ENCODE measurements around the gene PPP2R3B.
"Not testable (repeated sequence)": the region's sequence is repeated elsewhere in the genome, so short reads cannot be mapped to it uniquely, and the experiment has no call there.

Gene PPP2R3B

DNA sequence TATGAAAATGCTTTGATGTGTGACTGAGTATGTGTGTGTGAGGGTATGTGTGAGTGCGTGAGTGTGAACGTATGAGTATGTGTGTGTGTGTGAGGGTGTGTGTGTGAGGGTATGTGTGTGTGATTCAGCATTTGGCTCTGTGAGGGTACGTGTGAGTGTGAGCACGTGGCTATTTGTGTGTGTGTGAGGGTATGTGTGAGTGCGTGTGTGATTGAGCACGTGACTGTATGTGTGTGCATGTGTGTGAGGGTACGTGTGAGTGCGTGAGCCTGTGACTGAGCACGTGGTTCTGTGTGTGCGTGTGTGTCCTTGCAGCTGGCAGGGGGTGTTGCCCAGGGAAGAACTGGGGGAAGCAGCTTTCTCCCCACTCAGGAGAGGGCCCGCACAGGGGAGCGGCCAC lies 16.1 kb upstream of the PPP2R3B start:
- no peak for FAIRE-seq

DNA sequence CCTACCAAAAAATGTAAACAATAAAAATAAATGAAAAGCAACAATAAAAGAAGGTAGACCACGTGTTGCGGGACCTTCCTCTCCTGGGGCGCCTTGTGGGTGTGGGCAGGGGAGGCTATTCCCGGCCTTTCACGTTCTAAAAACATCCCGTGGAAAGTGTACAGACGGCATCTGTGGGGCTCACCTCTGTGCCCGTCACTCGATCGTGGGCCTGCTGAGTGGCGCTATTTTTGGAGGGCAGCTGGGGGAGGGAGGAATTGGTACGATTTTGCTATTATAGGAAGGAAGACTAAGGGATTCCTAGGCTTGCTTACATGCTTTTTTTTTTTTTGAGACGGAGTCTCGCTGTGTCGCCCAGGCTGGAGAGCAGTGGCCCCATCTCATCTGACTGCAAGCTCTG lies 13.6 kb upstream of the PPP2R3B start:
- no peak for FAIRE-seq

DNA sequence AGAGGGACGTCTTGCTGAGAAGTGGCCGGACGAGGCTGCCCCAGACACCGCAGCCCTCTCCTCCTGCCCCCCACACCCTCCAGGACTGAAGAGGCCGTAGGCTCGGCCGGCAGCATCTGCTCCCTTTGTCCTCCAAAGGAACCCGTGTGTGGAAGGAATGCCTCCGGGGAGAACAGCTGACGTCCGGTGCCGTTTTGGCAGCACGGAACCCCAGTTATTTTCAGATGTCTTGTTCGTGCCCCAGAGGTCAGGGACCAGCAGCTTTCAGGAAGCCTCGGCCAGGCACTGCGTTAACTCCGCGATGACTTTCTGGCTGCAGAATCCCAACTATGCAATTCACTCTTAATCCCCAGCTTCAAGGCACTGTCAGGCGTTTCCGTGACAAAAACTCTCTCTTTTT lies 10.9 kb upstream of the PPP2R3B start:
- peak; percentile 89 for FAIRE-seq

DNA sequence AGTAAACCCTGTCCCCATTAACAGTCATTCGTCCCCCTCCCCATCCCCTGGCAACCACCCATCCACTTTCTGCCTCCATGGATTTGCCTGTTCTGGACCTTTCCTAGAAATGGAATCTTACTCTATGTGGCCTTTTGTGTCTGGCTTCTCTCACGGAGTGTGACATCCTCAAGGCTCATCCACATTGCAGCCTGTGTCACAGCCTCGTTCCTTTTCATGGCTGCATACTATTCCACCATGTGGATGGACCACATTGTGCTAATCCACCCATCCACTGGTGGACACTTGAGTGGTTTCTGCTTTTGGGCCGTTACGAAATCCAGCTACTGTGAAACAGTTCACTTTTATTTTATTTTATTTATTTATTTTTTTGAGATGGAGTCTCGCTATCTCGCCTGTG lies 8.1 kb upstream of the PPP2R3B start:
- no peak for FAIRE-seq

DNA sequence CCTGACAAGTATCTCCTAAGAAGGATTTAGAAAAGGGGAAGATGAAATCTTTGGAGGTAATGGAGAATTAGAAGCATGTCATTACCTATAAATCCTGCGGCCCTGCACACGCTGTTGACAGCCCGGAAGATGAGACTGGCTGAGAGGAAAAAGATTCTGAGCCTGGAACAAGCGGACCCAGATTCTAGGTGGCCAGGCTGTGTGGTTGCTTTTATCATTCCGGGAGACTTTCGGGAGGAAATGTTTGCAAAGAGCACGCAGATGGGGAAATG lies 5.8 kb upstream of the PPP2R3B start:
- FAIRE-seq, result no peak

DNA sequence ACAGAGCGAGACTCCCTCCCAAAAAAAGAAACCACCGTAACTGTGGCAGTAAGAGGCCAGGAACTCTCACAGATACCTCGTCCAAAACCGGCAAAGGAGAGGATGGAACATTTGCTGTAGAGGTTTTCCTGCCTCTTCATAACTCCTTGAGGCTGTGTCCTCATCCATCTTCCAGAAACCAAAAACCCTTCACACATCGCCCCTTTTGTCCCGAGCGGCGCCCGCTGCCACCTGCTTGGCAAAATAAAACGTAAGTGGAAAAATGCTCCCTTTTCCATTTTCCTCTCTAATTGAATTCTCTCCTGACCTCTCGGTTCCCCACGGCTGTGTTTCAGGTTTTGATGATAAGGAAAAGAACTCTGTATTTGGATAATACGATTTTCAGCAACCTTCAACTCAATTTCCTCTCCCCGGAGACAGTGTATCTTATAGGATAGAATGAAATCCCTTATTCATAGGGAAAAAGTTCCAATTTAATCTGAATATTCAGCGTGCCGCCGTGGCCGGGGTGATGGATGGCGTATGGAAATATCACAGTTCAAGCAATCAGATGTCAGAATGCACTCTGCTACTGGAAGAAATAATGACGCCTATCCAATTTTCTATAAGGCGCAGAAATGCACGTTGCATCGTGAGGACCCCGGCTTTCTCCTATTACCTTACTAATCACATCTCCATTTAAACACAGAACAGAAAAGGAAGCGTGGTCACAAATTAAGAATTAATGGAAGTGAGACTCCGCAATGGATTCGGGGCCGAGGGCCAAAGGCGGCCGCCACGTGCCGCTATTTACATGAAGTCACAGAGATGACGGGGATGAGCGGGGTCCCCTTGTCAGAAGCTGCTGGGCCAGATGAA lies 5.2 kb upstream of the PPP2R3B start:
- FAIRE-seq, result no peak

DNA sequence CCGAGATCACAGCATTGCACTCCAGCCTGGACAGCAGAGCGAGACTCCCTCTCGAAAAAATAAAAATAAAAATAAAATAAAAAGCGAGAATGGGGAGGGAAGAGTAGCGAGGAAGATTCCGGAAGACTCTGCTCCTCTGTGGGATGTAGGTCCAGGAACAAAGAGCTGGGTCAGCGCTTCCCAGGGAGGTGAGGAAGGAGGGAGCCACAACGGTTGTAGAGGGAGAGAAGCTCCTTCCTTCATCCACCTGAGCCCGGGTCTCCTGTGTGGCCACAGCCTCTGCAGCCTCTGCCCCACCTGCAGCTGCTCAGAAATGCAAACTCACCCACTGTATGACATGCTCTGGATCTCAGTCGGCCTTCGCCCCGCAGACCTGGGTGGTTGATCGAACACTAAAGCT lies 3.8 kb upstream of the PPP2R3B start:
- no peak for FAIRE-seq

DNA sequence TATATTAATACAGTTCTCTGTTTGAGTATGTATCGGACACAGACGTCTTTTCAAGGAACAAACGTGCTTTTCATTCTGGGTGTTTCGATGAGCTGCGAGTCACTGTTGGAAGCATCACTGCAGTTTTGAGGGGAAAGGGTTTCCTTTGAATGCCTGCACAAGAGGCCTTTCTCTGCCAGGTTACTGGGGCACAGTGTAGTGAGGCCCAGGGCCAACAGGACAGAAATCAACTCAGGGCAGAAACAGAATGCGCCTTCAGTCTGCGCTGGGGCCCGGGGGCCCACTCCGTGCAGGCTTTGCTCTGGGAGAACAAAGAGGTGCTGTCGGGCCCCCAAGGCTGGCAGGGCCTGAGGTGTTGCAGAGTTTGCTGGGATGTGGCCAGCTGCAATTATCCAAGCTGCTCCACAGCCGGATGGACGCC lies 2.3 kb upstream of the PPP2R3B start:
- no peak for FAIRE-seq

DNA sequence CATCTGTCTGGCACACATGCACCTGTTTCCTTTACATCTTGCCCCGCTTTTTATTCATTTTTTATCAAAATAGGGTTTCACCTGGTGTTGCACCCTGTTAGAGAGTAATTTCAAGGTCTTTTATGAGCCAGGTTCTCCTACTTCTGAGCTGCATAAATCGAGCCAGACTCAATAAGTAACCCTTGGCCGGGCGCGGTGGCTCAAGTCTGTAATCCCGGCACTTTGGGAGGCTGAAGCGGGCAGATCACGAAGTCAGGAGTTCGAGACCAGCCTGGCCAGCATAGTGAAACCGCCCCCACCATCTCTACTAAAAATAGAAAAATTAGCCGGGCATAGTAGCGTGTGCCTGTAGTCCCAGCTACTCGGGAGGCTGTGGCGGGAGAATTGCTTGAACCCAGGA lies 1.0 kb upstream of the PPP2R3B start:
- FAIRE-seq, result no peak

DNA sequence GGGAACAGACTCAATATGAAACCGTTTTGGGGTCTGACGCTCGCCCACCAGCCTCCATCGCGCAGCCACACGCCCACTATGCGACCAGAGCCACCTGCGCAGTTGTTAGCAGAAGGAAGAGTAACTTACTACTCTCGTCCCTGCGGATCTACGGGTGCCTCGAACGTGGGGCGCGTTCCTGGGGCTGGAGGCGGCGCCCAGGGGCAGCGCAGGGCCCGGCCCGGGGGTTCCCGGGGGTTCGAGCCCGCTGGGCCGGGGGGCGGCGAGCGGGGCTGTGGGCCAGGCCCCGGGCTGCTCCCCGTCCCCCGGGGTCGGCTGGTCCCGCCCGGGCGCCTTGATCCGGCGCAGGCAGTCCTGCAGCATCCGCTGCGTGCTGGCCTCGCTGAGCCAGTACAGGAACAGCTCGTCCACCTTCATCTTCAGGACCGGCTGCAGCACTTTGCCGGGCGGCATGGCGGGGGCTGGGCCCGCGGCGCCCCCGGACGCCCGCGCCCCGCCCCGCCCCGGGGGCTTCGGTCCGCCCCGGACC lies 404 bp downstream of the PPP2R3B start:
- no peak for FAIRE-seq

DNA sequence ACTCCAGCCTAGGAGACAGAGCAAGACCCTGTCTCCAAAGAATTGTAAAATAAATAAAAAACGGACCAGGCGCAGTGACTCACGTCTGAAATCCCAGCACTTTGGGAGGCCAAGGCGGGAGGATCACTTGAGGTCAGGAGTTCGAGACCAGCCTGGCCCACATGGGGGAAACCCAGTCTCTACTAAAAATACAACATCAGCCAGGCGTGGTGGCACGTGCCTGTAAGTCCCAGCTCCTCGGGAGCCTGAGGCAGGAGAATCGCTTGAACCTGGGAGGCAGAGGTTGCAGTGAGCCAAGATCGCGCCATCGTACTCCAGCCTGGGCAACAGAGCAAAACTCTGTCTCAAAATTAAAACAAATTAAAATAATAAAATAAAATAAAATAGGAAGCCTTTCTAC lies 971 bp downstream of the PPP2R3B start:
- FAIRE-seq, result not testable (repeated sequence)

DNA sequence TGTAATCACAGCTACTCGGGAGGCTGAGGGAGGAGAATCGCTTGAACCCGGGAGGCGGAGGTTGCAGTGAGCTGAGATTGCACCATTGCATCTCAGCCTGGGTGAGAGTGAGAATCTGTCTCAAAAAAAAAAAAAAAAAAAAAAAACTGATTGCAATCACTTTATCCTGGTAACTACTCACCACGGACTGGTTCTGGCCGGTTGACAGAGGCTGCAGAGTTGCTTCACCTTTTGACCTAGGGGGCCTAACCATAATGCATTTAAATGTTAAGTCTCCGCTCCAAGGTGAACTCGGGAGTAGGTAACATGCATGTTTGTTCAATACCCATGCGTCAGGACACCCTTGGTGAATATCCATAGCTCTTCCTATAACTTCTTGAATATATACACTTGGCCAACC lies 1.8 kb downstream of the PPP2R3B start:
- FAIRE-seq, result no peak

DNA sequence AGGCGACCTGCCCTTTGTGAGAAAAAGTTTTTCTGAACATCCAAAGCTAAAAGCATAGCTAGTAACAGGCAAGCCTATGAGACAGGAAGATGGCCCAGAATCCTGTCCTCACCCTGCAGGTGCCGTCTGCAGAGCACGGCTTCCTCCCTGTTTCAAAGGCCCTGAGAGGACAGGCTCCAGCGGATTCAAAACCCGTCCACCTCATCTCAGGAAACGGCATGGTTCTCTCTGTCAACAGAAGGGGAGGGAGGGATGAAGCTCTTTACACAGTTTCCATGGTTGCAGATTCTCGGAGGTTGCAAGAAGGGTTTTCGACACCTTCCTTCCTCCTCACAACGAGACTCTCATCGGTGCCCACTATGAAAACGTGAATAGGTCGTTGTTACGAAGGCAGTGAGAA lies 8.3 kb downstream of the PPP2R3B start:
- FAIRE-seq, result no peak

DNA sequence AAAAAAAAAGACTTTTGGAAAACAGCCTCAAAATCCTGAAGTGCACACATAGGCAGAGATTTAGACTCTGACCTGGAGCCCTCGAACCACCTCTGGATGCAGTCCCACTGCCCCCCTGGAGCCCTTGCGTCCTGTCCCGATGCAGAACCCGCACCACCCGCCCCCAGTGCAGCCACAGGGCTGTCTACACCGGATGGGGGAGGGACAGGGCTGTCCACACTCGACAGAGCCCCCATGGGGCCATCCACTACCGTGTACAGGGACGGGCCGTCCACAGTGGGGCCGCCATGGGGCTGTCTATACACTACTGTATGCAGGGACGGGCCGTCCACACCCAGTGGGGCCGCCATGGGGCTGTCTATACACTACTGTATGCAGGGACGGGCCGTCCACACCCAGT lies 10.5 kb downstream of the PPP2R3B start:
- FAIRE-seq, result not testable (repeated sequence)

DNA sequence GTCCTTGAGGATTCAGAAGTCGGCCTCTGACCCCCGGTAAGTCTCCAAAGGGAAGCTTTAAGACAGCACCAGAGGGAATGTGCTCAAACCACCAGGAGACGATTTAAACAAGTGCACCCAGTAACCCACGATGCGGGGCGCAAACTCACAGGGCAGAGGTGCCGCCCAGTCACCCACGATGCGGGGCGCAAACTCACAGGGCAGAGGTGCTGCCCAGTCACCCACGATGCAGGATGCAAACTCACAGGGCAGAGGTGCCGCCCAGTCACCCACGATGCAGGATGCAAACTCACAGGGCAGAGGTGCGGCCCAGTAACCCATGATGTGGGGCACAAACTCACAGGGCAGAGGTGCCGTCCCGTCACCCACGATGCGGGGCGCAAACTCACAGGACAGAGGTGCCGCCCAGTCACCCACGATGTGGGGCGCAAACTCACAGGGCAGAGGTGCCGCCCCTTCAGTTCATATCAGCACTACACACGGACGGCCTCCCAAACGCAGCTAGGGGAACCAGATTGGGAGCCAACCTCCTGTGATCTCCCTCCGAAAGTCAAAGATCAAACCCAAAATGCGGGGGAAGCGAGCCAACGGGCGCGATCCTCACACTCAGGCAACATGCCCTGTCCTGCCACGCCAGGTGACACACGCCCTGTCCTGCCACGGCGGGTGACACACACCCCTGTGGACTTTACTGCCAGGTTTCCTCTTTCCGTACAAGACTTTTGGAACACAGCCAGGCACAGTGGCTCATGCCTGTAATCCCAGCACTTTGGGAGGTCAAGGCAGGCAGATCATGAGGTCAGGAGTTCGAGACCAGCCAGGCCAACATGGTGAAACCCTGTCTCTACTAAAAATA lies 11.3 kb downstream of the PPP2R3B start:
- no peak for FAIRE-seq

DNA sequence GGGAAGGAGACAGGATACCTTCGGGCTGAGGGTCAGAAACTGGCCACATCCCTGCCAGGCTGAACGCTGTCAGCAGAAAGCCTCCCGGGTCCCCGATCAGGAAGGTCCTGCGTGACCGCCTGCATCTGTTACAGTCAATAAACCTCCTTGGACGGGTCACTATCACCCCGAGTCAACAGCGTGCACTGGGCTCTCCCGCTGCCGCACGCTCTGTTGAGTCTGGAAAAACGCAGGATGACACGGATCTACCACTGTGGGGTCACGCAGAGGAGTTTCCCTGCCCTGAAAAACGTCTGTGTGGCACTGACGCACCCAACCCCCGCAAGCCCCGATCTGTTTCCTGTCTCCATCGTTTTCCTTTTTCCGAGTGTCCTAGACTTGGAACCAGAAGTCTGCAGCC lies 12.1 kb downstream of the PPP2R3B start:
- no peak for FAIRE-seq

DNA sequence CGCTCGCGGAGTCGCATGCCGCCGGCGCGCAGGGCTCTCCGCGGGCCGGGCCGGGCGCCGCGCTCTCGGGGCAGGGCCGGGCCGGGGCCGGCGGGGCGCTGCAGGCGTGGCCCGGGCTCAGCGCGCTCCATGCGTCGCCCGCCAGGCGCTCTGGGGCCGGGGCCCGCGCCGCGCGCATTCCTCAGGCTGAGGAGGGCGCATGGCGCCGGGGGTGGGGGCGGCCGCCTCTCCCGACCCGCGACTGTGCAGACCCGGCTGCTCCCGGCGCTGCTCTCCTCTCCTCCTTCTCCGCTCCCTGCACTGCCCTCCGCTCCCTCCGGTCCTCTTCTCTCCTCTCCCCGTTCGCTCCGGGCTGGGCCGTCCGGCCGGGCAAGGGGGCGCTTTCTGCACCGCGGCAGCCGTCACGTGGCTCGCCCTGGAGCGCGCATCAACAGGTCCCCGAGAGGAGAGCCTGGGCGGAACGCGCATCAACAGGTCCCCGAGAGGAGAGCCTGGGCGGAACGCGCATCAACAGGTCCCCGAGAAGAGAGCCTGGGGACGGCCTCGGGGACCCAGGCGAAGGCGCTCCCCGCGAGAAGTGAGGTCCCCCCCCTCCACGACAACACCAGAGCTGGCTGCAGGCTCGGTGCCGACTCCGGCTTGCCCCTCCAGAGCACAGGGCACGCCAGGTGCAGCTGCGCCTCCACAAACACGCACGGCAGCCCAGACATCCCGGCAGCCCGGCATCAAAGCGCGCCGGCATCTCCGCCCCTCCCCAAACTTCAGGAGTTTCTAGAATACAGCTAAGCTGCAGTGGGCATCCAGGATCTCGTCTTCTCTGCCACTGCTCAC lies 12.9 kb downstream of the PPP2R3B start:
- no peak for FAIRE-seq

DNA sequence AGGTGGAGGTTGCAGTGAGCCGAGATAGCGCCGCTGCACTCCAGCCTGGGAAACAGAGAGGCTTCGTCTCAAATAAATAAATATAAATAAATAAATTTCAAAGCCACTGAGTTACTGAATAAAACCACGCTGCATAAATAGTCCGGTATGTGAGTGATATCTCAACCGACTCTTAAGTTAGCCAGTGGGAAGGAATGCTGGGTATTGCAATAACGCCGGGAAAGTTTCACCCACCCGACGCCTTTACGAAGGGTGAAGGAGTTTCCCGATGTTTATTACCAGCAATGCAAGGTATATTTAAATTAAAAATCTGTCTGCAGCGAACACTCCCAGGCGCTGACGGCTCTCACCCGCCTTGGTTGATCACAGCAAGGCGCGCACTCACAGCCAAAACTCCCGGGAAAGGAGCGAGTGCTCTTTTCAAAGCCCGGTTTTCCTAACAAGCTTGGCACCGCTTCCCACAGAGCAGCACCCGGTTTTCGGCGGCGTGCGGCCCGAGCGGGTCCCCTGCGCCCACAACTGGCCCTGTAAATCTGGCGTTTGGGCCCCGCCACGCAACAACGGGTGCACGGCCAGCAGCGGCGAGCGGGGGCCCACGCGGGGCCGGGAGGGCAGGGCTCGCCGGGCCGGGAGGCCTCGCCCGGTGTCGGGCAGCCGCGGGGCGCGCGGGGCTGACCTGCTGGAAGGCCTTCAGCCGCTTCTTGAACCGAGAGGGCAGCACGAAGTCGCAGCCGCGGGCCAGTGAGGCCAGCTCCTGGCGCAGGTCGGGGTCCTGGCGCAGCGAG lies 13.7 kb downstream of the PPP2R3B start:
- no peak for FAIRE-seq

DNA sequence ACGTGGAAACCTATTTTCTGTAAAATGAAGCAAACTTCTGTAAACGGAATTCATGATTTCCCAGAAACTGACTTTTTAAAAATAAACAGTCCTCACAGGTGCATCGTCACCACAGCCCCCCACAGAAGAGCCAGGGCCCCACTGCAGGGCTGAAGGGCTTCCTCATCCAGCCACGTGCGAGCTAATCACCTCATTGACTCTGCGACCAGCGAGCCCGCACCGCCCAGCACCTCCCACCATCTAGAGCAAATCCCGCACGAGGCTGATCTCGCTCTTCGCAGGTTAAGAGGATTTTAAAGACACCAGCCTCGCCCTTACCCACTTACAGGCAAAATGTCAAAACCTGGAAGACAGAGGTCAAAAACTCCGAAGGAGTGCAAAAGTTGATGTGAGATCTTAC lies 14.8 kb downstream of the PPP2R3B start:
- peak; percentile 3 for FAIRE-seq

DNA sequence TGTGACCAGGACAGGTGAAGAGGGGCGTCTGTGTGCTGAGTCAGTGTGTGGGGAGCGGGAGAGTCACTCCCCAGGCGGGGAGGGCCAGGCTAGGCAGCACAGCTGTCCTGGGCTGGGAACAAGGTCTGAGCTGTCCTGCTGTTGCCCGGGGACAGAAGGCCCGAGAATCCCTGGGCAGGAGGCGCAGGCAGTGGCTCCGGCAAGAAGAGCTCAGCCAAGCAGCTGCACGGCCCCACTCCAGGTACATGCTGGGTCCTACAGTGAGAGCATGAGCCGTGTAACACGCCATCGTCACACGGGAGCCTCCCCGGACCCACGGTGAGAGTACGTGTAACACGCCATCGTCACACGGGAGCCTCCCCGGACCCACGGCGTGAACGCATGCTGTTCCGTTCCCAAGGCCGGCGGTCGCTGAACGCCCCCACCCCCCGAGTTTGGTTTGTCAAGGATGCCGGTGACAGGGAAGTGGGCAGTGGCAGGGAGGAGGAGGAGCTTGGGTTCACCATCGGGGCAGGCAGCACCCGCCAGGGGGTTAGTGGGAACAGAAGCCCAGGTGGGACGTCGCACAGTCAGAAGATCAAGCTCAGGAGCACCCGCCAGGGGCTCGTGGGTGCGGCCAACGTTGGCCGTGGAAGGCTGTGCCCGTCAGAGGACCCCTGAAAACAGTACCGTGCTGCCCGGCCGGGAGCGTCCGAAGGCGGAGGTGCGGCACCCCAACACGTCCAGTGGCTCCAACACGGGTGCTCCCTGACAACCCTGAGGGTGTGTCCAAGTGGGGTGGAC lies 15.6 kb downstream of the PPP2R3B start:
- FAIRE-seq, result no peak

DNA sequence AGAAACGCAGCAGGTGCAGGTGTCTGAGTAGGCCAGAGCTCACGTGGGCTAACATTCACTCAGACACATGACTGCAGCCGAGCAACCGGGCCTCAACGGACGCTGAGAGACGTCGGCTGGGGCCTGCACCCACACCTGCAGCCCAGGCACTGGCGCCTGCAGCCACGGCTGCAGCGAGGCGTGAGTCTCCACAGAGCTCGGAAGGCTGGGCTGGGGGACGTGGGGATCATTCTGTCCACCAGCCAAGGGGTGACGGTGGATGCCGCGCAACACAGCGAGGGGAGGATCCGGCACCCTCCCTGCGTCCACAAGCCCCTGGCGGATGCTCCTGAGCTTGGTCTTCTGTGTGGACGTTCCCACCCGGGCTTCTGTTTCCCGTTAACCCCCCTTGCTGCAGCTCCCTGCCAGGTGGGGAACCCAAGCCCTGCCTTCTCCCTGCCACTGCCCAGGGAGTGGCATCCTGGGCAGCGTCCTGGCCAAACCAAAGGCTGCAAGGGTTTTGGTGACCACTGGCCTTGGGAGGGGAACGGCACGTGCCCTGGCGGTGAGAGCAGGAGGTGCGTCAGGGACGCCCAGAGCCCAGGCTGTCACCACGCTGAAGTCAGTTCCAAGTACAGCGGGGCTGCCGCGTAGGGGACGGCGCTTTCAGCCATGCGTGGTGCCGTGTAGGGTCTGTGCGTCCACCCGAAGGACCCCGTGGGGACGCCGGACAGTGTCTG lies 16.3 kb downstream of the PPP2R3B start:
- no peak for FAIRE-seq

Measured in G401.6 (cell line).